Keratinocyte (primary cell): ENCODE measurements around the gene PALD1. TPM values are rescaled to one million over a fixed set of nuclear protein-coding genes. Genes with fewer than 3 reads are reported as not detected.

Source experiments
- DNase-seq: peaks from one replicate; pipeline ENCODE4 v3.0.0-alpha.2; 2011; ENCODE audit warnings: low read depth, missing footprints, low spot score
- FAIRE-seq: peaks from 2 replicates; lab custom pipeline; 2011; peaks lifted over from hg19 to GRCh38; lab: Jason Lieb, UNC
- H2AFZ ChIP-seq: 2 replicates; pipeline ENCODE4 v1.6.0; 2012; ENCODE audit warnings: low read length, control low read depth, inconsistent platforms; ENCODE audit not compliant: control insufficient read depth
- H3K27ac ChIP-seq: 2 replicates; pipeline ENCODE4 v1.5.1; 2011; ENCODE audit warnings: low read length; ENCODE audit not compliant: control insufficient read depth, insufficient read depth
- H3K27me3 ChIP-seq: 3 replicates; pipeline ENCODE4 v1.6.0; 2011; ENCODE audit warnings: low read length; ENCODE audit not compliant: control insufficient read depth, insufficient read depth; ENCODE audit errors: extremely low read depth
- H3K36me3 ChIP-seq, 2 experiments: 2 replicates in 1 of 2; 3 replicates in 1 of 2; pipeline ENCODE4 v1.5.1; 2011; ENCODE audit warnings: low read length in 2 of 2, mild to moderate bottlenecking in 1 of 2; ENCODE audit not compliant: control insufficient read depth in 2 of 2, insufficient read depth in 2 of 2; ENCODE audit errors: extremely low read depth in 1 of 2
- H3K4me1 ChIP-seq: 3 replicates; pipeline ENCODE4 v1.5.1; 2011; ENCODE audit warnings: low read length; ENCODE audit not compliant: control insufficient read depth, insufficient read depth; ENCODE audit errors: extremely low read depth
- H3K4me2 ChIP-seq: 3 replicates; pipeline ENCODE4 v1.6.0; 2011; ENCODE audit warnings: low read depth, low read length; ENCODE audit not compliant: control insufficient read depth, insufficient read depth; ENCODE audit errors: extremely low read depth
- H3K4me3 ChIP-seq, 3 experiments: fragments of 200-600 bp in 1 of 3; sonication (generic) in 1 of 3; 2 replicates in 2 of 3; 3 replicates in 1 of 3; pipeline ENCODE4 v1.5.1; 2011 to 2016; ENCODE audit warnings: low read length in 3 of 3, mild to moderate bottlenecking in 3 of 3, control low read depth in 2 of 3, inconsistent platforms in 1 of 3, low read depth in 1 of 3, mixed read lengths in 1 of 3, mixed run types in 1 of 3, moderate library complexity in 1 of 3; ENCODE audit not compliant: control insufficient read depth in 2 of 3, insufficient read depth in 2 of 3; ENCODE audit errors: extremely low read depth in 1 of 3
- H3K79me2 ChIP-seq: 2 replicates; pipeline ENCODE4 v1.6.0; 2012; ENCODE audit warnings: low read length; ENCODE audit not compliant: control insufficient read depth, insufficient read depth
- H3K9ac ChIP-seq: 3 replicates; pipeline ENCODE4 v1.6.0; 2011; ENCODE audit warnings: low read length; ENCODE audit not compliant: control insufficient read depth, insufficient read depth; ENCODE audit errors: extremely low read depth
- H3K9me1 ChIP-seq: 3 replicates; pipeline ENCODE4 v1.6.0; 2011; ENCODE audit warnings: low read length; ENCODE audit not compliant: control insufficient read depth, insufficient read depth; ENCODE audit errors: extremely low read depth
- H3K9me3 ChIP-seq: 2 replicates; pipeline ENCODE4 v1.5.1; 2012; ENCODE audit warnings: low read depth, low read length; ENCODE audit not compliant: control insufficient read depth
- H4K20me1 ChIP-seq: 3 replicates; pipeline ENCODE4 v1.6.0; 2011; ENCODE audit warnings: low read length; ENCODE audit not compliant: control insufficient read depth, insufficient read depth; ENCODE audit errors: extremely low read depth
- EZH2 ChIP-seq: IDR thresholded peaks from one replicate; pipeline ENCODE4 v1.6.1; 2012; ENCODE audit warnings: inconsistent platforms, mild to moderate bottlenecking, low read length, moderate library complexity
- dilution Hi-C: fragments of 300-500 bp; cut with MboI; formaldehyde crosslinking; loops from one replicate; pipeline ENCODE4 v1.7.0; 2020; ENCODE audit warnings: low sequenced_read_pairs; ENCODE audit not compliant: extremely low pct_ligation_motif_present
- polyA plus RNA-seq, 5 experiments: library from polyadenylated mRNA; depleted of rRNA in 3 of 5; stranded (reverse) in 3 of 5; stranded (forward) in 1 of 5; unstranded in 1 of 5; fragments of >200 nt; gene quantifications; 1 replicate in 1 of 5; 2 replicates in 3 of 5; 3 replicates in 1 of 5; pipeline versions ENCODE4 v1.2.1 to v1.2.3, GENCODE V29; 2011 to 2012; ENCODE audit warnings: missing spikeins in 2 of 5, low read depth in 1 of 5, low replicate concordance in 1 of 5
- TF ChIP-seq, protein P1 (sequence below), 3 experiments: IDR thresholded peaks in 1 of 3; conservative IDR thresholded peaks in 1 of 3; optimal IDR thresholded peaks in 1 of 3; 2 replicates in 2 of 3; 3 replicates in 1 of 3; pipeline versions ENCODE3 to v1.5.1; 2011; ENCODE audit warnings: low read length in 3 of 3, mild to moderate bottlenecking in 3 of 3, moderate library complexity in 2 of 3, control low read depth in 1 of 3, inconsistent platforms in 1 of 3; ENCODE audit not compliant: insufficient read depth in 2 of 3; ENCODE audit errors: extremely low read depth in 1 of 3

Gene PALD1
- polyA plus RNA-seq, 1 donor (not counting 4 experiments of a cell fraction or from before 2014, with no cell fraction given), result 0.83 TPM

DNA sequence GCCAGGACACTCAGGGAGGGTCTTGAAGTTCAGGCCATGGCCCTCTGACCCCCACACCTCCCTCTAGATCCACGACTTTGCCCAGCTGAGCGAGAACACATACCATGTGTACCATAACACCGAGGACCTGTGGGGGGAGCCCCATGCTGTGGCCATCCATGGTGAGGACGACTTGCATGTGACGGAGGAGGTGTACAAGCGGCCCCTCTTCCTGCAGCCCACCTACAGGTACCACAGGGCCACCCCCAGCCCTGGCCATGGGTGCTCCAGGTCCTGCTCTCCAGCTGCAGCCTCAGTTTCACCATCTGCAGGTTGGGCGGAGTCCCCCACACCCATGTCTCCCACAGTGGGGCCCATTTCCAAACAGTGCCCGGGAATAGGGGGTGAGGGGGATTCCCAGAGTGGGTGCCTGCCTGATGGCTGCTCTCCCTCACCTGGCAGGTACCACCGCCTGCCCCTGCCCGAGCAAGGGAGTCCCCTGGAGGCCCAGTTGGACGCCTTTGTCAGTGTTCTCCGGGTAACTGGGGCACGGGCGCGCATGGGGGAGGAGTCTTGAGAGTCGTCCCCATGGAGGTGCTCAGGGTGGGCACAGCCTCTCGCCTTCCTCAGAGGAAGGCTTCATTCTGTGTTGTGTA lies 54.1 kb downstream of the PALD1 start:
- no peaks in the 10 kb centered on the region for H3K79me2 ChIP-seq
- no peaks in the 10 kb centered on the region for H3K9me1 ChIP-seq
- H3K36me3 ChIP-seq, result no peaks in the 10 kb centered on the region
- H4K20me1 ChIP-seq, result no peaks in the 10 kb centered on the region
- H3K9me3 ChIP-seq, result no peaks in the 10 kb centered on the region
- no peak overlapping the region for H3K4me3 ChIP-seq
- DNase-seq (no peak), FAIRE-seq (no peak)
- no peaks in the 10 kb centered on the region for H3K27me3 ChIP-seq
- no peak overlapping the region for H3K27ac ChIP-seq
- dilution Hi-C loops, result no loop called here
- H2AFZ ChIP-seq, result no peak overlapping the region
- peaks cover 3% of the 10 kb centered on the region for H3K4me1 ChIP-seq
- TF ChIP-seq, protein P1, sequence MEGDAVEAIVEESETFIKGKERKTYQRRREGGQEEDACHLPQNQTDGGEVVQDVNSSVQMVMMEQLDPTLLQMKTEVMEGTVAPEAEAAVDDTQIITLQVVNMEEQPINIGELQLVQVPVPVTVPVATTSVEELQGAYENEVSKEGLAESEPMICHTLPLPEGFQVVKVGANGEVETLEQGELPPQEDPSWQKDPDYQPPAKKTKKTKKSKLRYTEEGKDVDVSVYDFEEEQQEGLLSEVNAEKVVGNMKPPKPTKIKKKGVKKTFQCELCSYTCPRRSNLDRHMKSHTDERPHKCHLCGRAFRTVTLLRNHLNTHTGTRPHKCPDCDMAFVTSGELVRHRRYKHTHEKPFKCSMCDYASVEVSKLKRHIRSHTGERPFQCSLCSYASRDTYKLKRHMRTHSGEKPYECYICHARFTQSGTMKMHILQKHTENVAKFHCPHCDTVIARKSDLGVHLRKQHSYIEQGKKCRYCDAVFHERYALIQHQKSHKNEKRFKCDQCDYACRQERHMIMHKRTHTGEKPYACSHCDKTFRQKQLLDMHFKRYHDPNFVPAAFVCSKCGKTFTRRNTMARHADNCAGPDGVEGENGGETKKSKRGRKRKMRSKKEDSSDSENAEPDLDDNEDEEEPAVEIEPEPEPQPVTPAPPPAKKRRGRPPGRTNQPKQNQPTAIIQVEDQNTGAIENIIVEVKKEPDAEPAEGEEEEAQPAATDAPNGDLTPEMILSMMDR (optimal IDR thresholded peaks at IDR 0.05 in 1 of 3, IDR thresholded peaks at IDR 0.05 in 1 of 3, conservative IDR thresholded peaks at IDR 0.05 in 1 of 3; ENCODE audit: extremely low read depth in 1 of 3, insufficient read depth in 2 of 3, low read length in 3 of 3), result no peak
- TF ChIP-seq EZH2, result no peak
- H3K4me2 ChIP-seq, result no peak overlapping the region
- no peak overlapping the region for H3K9ac ChIP-seq

DNA sequence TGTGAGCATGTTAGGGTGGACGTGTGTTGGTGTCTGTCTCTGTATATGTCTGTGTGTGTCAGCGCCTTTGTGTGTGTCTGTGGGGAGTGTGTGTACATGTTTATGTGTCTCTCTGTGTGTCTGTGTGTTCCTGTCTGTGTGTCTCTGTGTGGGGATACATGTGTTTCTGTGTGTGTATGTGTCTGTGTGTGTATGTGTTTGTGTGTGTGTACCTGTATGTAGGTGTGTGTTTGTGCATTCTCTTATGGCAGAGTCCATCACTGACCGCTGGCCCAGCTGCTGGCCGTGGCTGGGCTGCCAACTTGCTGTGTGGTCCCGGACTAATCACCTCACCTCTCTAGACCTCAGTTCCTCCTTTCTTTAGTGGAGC lies 54.6 kb downstream of the PALD1 start:
- Histone ChIP-seq H2AFZ (no peak overlapping the region), H3K36me3 (no peaks in the 10 kb centered on the region), H3K27ac (no peak overlapping the region), H3K9me3 (no peaks in the 10 kb centered on the region), H3K79me2 (no peaks in the 10 kb centered on the region), H3K4me3 (no peak overlapping the region), H4K20me1 (no peaks in the 10 kb centered on the region), H3K4me1 (peaks cover 3% of the 10 kb centered on the region), H3K4me2 (no peak overlapping the region), H3K9me1 (no peaks in the 10 kb centered on the region), H3K27me3 (no peaks in the 10 kb centered on the region), H3K9ac (no peak overlapping the region)
- no peak for DNase-seq
- FAIRE-seq, result peak; percentile 20
- dilution Hi-C loops, result no loop called here
- TF ChIP-seq, protein P1 (optimal IDR thresholded peaks at IDR 0.05 in 1 of 3, IDR thresholded peaks at IDR 0.05 in 1 of 3, conservative IDR thresholded peaks at IDR 0.05 in 1 of 3; ENCODE audit: extremely low read depth in 1 of 3, insufficient read depth in 2 of 3, low read length in 3 of 3), result no peak
- TF ChIP-seq EZH2, result no peak
